Naive thymus-derived CD4-positive, alpha-beta T cell (primary cell): ENCODE data around the gene SEMA4D. TPM values are rescaled to one million over a fixed set of nuclear protein-coding genes. Genes with fewer than 3 reads are reported as not detected.

ENCODE experiments used
- ATAC-seq: fragments of 150-1000 bp; cut with Tn5 transposase; 2 replicates; pipeline ENCODE4 v1.10.0; 2021; ENCODE audit warnings: mild to moderate bottlenecking, moderate library complexity
- CTCF ChIA-PET: fragments of 350-600 bp; sonication (Branson Sonifier 250); formaldehyde crosslinking; loops from one replicate; lab custom pipeline; 2021; ENCODE audit warnings: antibody characterized with exemption; lab: Charles Lee
- POLR2A ChIA-PET: fragments of 350-600 bp; sonication (Branson Sonifier 250); formaldehyde crosslinking; loops from one replicate; lab custom pipeline; 2021; ENCODE audit warnings: antibody characterized with exemption, inconsistent platforms; lab: Charles Lee
- DNase-seq, 9 donors: peaks; one replicate each; pipeline versions ENCODE4 v3.0.0 to v3.0.0-alpha.2; 2020 to 2022; ENCODE audit warnings: mixed read lengths in 1 of 9
- H3K27ac ChIP-seq: one replicate; pipeline ENCODE4 v1.7.0; 2013; ENCODE audit warnings: mild to moderate bottlenecking, low read depth, low read length, moderate library complexity
- H3K27me3 ChIP-seq, 2 donors: one replicate each; pipeline ENCODE4 v1.7.0; 2013; ENCODE audit warnings: low read length in 2 of 2, mild to moderate bottlenecking in 2 of 2, moderate library complexity in 2 of 2; ENCODE audit not compliant: control insufficient read depth in 2 of 2, insufficient read depth in 2 of 2
- H3K36me3 ChIP-seq, 3 experiments: 1 replicate in 2 of 3; 2 replicates in 1 of 3; pipeline ENCODE4 v1.7.0; 2013; ENCODE audit warnings: low read length in 3 of 3, mild to moderate bottlenecking in 3 of 3, moderate library complexity in 1 of 3; ENCODE audit not compliant: insufficient read depth in 3 of 3, control insufficient read depth in 2 of 3
- H3K4me1 ChIP-seq, 2 donors: one replicate each; pipeline ENCODE4 v1.7.0; 2013; ENCODE audit warnings: low read length in 2 of 2, mild to moderate bottlenecking in 2 of 2, moderate library complexity in 1 of 2; ENCODE audit not compliant: control insufficient read depth in 2 of 2, insufficient read depth in 2 of 2
- H3K4me3 ChIP-seq: 2 replicates; pipeline ENCODE4 v1.7.0; 2013; ENCODE audit warnings: mild to moderate bottlenecking, low read length
- H3K9me3 ChIP-seq, 3 experiments: 1 replicate in 2 of 3; 2 replicates in 1 of 3; pipeline ENCODE4 v1.7.0; 2013; ENCODE audit warnings: low read length in 3 of 3; ENCODE audit not compliant: control insufficient read depth in 2 of 3
- H3K27ac Mint-ChIP-seq, 9 donors: one replicate each; pipeline ENCODE4 v1.8.0; 2020 to 2022; ENCODE audit warnings: mixed read lengths in 9 of 9, mild to moderate bottlenecking in 8 of 9, moderate library complexity in 5 of 9, inconsistent platforms in 2 of 9
- H3K27me3 Mint-ChIP-seq, 5 donors: one replicate each; pipeline ENCODE4 v1.8.0; 2021 to 2022; ENCODE audit warnings: mixed read lengths in 5 of 5, mild to moderate bottlenecking in 1 of 5
- H3K36me3 Mint-ChIP-seq, 5 donors: one replicate each; pipeline ENCODE4 v1.8.0; 2020 to 2022; ENCODE audit warnings: mixed read lengths in 5 of 5, mild to moderate bottlenecking in 3 of 5, inconsistent platforms in 1 of 5
- H3K4me1 Mint-ChIP-seq, 7 donors: one replicate each; pipeline ENCODE4 v1.8.0; 2020 to 2022; ENCODE audit warnings: mixed read lengths in 7 of 7, mild to moderate bottlenecking in 3 of 7, inconsistent platforms in 1 of 7
- H3K4me3 Mint-ChIP-seq, 10 donors: one replicate each; pipeline ENCODE4 v1.8.0; 2020 to 2022; ENCODE audit warnings: mild to moderate bottlenecking in 10 of 10, mixed read lengths in 10 of 10, moderate library complexity in 6 of 10, inconsistent platforms in 2 of 10
- H3K9me3 Mint-ChIP-seq, 11 donors: one replicate each; pipeline ENCODE4 v1.8.0; 2020 to 2022; ENCODE audit warnings: mixed read lengths in 11 of 11, mild to moderate bottlenecking in 4 of 11, inconsistent platforms in 1 of 11, moderate library complexity in 1 of 11
- intact Hi-C, 2 donors: fragments of 100-400 bp; cut with micrococcal nuclease; formaldehyde crosslinking; loops; one replicate each; pipeline ENCODE4 v1.15.1; 2023
- polyA plus RNA-seq, 2 donors: library from polyadenylated mRNA; unstranded; fragments of 300-500 nt; fragmentation: Illumina TruSeq; gene quantifications; one replicate each; pipeline ENCODE4 v1.2.3, GENCODE V29; 2021
- total RNA-seq, 6 experiments: library from RNA in 5 of 6; stranded (reverse) in 5 of 6; gene quantifications; 1 replicate in 5 of 6; 2 replicates in 1 of 6; pipeline ENCODE4 v1.2.3 and lab custom pipeline; 2021 to 2026

Gene SEMA4D
- total and polyA plus RNA-seq, 7 experiments from 2014 or later, result 114 to 465 (median 448) TPM

- H3K4me1 ChIP-seq, result peaks cover 51 to 88% of the 10 kb centered on the region in 2 donors
- Mint-ChIP-seq H3K4me1 (peaks cover 70 to 100% (median 89%) of the 10 kb centered on the region in 7 donors), H3K27me3 (no peaks in the 10 kb centered on the region), H3K27ac (peak overlapping the region; percentile 73 to 99 (median 98)), H3K36me3 (peaks cover 3 to 29% (median 22%) of the 10 kb centered on the region in 5 donors), H3K4me3 (peak overlapping the region; percentile 75 to 88 (median 84)), H3K9me3 (peaks cover 0 to 2% (median 0%) of the 10 kb centered on the region in 11 donors)
- ATAC-seq (no peak), DNase-seq (no peak)
- peak overlapping the region; percentile 77 for H3K27ac ChIP-seq
- POLR2A ChIA-PET, result interaction anchor here (0.9 to 19.8 kb wide), 9 partner anchors 8 to 94 kb away, joined by 3 to 242 read pairs (median 8); no protein-coding TSS in a partner anchor
- H3K4me3 ChIP-seq, result no peak overlapping the region
- H3K9me3 ChIP-seq, result no peaks in the 10 kb centered on the region
- peaks cover 0 to 25% (median 3%) of the 10 kb centered on the region in 3 experiments for H3K36me3 ChIP-seq
- CTCF ChIA-PET, result interaction anchor here (0.6 to 3.0 kb wide), 3 partner anchors 11 to 111 kb away, joined by 3 to 18 read pairs (median 5); no protein-coding TSS in a partner anchor
- intact Hi-C loops, result loop anchor here in 1 of 2 donors (2.0 to 5.0 kb wide), 2 partner anchors 14 to 43 kb away; partner anchors contain the start of gene SEMA4D
- H3K27me3 ChIP-seq, result no peaks in the 10 kb centered on the region
These were observed 43.2 kb downstream of the SEMA4D start for GRCh38 chr9:89454498-89455355.

- Mint-ChIP-seq H3K4me3 (peak overlapping the region in 8 of 10 donors; percentile 53 to 76 (median 74)), H3K4me1 (peaks cover 75 to 100% (median 90%) of the 10 kb centered on the region in 7 donors), H3K36me3 (peaks cover 7 to 32% (median 31%) of the 10 kb centered on the region in 5 donors), H3K27me3 (no peaks in the 10 kb centered on the region), H3K9me3 (peaks cover 0 to 3% (median 0%) of the 10 kb centered on the region in 11 donors), H3K27ac (peak overlapping the region; percentile 50 to 99 (median 92))
- DNase-seq, result no peak
- Histone ChIP-seq H3K9me3 (no peaks in the 10 kb centered on the region), H3K4me3 (no peak overlapping the region), H3K36me3 (peaks cover 0 to 33% (median 3%) of the 10 kb centered on the region in 3 experiments), H3K27ac (peak overlapping the region; percentile 58), H3K27me3 (no peaks in the 10 kb centered on the region), H3K4me1 (peaks cover 54 to 88% of the 10 kb centered on the region in 2 donors)
- no peak for ATAC-seq
- POLR2A ChIA-PET, result interaction anchor here (1.2 to 19.8 kb wide), 6 partner anchors 9 to 95 kb away, joined by 3 to 242 read pairs (median 10); no protein-coding TSS in a partner anchor
- CTCF ChIA-PET, result interaction anchor here (0.7 kb wide), 1 partner anchor 15 kb away, joined by 3 read pairs; no protein-coding TSS in a partner anchor
- intact Hi-C loops, result no loop called here
These were observed 44.5 kb downstream of the SEMA4D start for GRCh38 chr9:89453452-89453851.

GRCh38 chr9:89452561-89452960 lies 45.4 kb downstream of the SEMA4D start:
- Mint-ChIP-seq H3K4me3 (peak overlapping the region in 9 of 10 donors; percentile 23 to 76 (median 74)), H3K9me3 (peaks cover 0 to 3% (median 0%) of the 10 kb centered on the region in 11 donors), H3K27ac (peak overlapping the region; percentile 70 to 99 (median 92)), H3K27me3 (no peaks in the 10 kb centered on the region), H3K4me1 (peaks cover 76 to 100% (median 88%) of the 10 kb centered on the region in 7 donors), H3K36me3 (peaks cover 7 to 34% (median 32%) of the 10 kb centered on the region in 5 donors)
- Histone ChIP-seq H3K27me3 (no peaks in the 10 kb centered on the region), H3K4me1 (peaks cover 63 to 92% of the 10 kb centered on the region in 2 donors), H3K4me3 (no peak overlapping the region), H3K36me3 (peaks cover 0 to 36% (median 3%) of the 10 kb centered on the region in 3 experiments), H3K9me3 (no peaks in the 10 kb centered on the region), H3K27ac (peak overlapping the region; percentile 58)
- intact Hi-C loops, result no loop called here
- DNase-seq, result no peak
- ATAC-seq, result no peak
- POLR2A ChIA-PET, result interaction anchor here (1.2 to 19.8 kb wide), 6 partner anchors 8 to 96 kb away, joined by 3 to 242 read pairs (median 10); no protein-coding TSS in a partner anchor
- CTCF ChIA-PET, result interaction anchor here (1.9 kb wide), 1 partner anchor 24 kb away, joined by 8 read pairs; no protein-coding TSS in a partner anchor

- no peaks in the 10 kb centered on the region for H3K9me3 ChIP-seq
- peaks cover 0 to 51% (median 3%) of the 10 kb centered on the region in 3 experiments for H3K36me3 ChIP-seq
- ATAC-seq, result peak; percentile 28
- peak in 5 of 9 donors; percentile 37 to 54 (median 50) for DNase-seq
- Mint-ChIP-seq H3K4me1 (peaks cover 64 to 100% (median 86%) of the 10 kb centered on the region in 7 donors), H3K9me3 (peaks cover 0 to 3% (median 0%) of the 10 kb centered on the region in 11 donors), H3K27ac (peak overlapping the region; percentile 81 to 99 (median 97)), H3K36me3 (peaks cover 4 to 34% (median 23%) of the 10 kb centered on the region in 5 donors), H3K27me3 (no peaks in the 10 kb centered on the region), H3K4me3 (peak overlapping the region; percentile 40 to 88 (median 80))
- peaks cover 62 to 93% of the 10 kb centered on the region in 2 donors for H3K4me1 ChIP-seq
- intact Hi-C loops, result no loop called here
- no peaks in the 10 kb centered on the region for H3K27me3 ChIP-seq
- CTCF ChIA-PET, result interaction anchor here (0.7 to 3.0 kb wide), 3 partner anchors 24 to 99 kb away, joined by 3 to 12 read pairs (median 4); no protein-coding TSS in a partner anchor
- POLR2A ChIA-PET, result interaction anchor here (1.0 to 19.8 kb wide), 9 partner anchors 12 to 100 kb away, joined by 3 to 242 read pairs (median 4); no protein-coding TSS in a partner anchor
- H3K4me3 ChIP-seq, result no peak overlapping the region
- H3K27ac ChIP-seq, result peak overlapping the region; percentile 60
These were observed 47.7 kb downstream of the SEMA4D start for GRCh38 chr9:89450213-89450612.

- peaks cover 0 to 3% (median 0%) of the 10 kb centered on the region in 11 donors for H3K9me3 Mint-ChIP-seq
- Histone ChIP-seq H3K9me3 (no peaks in the 10 kb centered on the region), H3K27me3 (no peaks in the 10 kb centered on the region), H3K4me1 (peaks cover 62 to 93% of the 10 kb centered on the region in 2 donors), H3K27ac (peak overlapping the region; percentile 60), H3K4me3 (peak overlapping the region; percentile 14), H3K36me3 (peaks cover 0 to 41% (median 10%) of the 10 kb centered on the region in 3 experiments)
- H3K36me3 Mint-ChIP-seq, result peaks cover 4 to 38% (median 25%) of the 10 kb centered on the region in 5 donors
- peaks cover 71 to 100% (median 90%) of the 10 kb centered on the region in 7 donors for H3K4me1 Mint-ChIP-seq
- ChIA-PET POLR2A (interaction anchor here (0.7 to 19.8 kb wide), 11 partner anchors 9 to 101 kb away, joined by 3 to 242 read pairs (median 4); no protein-coding TSS in a partner anchor), CTCF (interaction anchor here (1.7 to 3.0 kb wide), 2 partner anchors 80 to 100 kb away, joined by 4 to 12 read pairs; no protein-coding TSS in a partner anchor)
- ATAC-seq (no peak), DNase-seq (no peak)
- no peaks in the 10 kb centered on the region for H3K27me3 Mint-ChIP-seq
- intact Hi-C loops, result loop anchor here in 1 of 2 donors (1.0 kb wide), 1 partner anchor 15 kb away; no protein-coding TSS in a partner anchor
- peak overlapping the region; percentile 79 to 88 (median 80) for H3K4me3 Mint-ChIP-seq
- H3K27ac Mint-ChIP-seq, result peak overlapping the region; percentile 81 to 99 (median 97)
These were observed 48.6 kb downstream of the SEMA4D start for GRCh38 chr9:89449261-89449671.
